Type B pancreatic cell (in vitro differentiated cells): ENCODE data around the gene CDC25A. TPM values are rescaled to one million over a fixed set of nuclear protein-coding genes. Genes with fewer than 3 reads are reported as not detected.

ENCODE experiments used
- DNase-seq: peaks from one replicate; pipeline ENCODE4 v3.0.0; 2021; ENCODE audit warnings: mixed read lengths; ENCODE audit not compliant: unreplicated experiment; ENCODE audit errors: extremely low spot score
- H3K27ac Mint-ChIP-seq: 2 replicates; pipeline ENCODE4 v1.8.0; 2021; ENCODE audit warnings: mild to moderate bottlenecking, mixed read lengths
- H3K27me3 Mint-ChIP-seq: 2 replicates; pipeline ENCODE4 v1.8.0; 2021; ENCODE audit warnings: mixed read lengths
- H3K36me3 Mint-ChIP-seq: 2 replicates; pipeline ENCODE4 v1.8.0; 2021; ENCODE audit warnings: mixed read lengths
- H3K4me1 Mint-ChIP-seq: one replicate; pipeline ENCODE4 v1.8.0; 2021; ENCODE audit warnings: mixed read lengths; ENCODE audit not compliant: unreplicated experiment
- H3K4me3 Mint-ChIP-seq: 2 replicates; pipeline ENCODE4 v1.8.0; 2021; ENCODE audit warnings: mild to moderate bottlenecking, mixed read lengths
- H3K9me3 Mint-ChIP-seq: 2 replicates; pipeline ENCODE4 v1.8.0; 2021; ENCODE audit warnings: mixed read lengths
- total RNA-seq: library from RNA; stranded (reverse); gene quantifications from 2 replicates; pipeline ENCODE4 v1.2.1, GENCODE V29; 2021; ENCODE audit warnings: low replicate concordance
- TF ChIP-seq, protein P1 (sequence below): fragments of 200-600 bp; sonication (generic); conservative IDR thresholded peaks from 2 replicates; pipeline ENCODE4 v1.5.0; 2021; ENCODE audit warnings: antibody characterized with exemption, mild to moderate bottlenecking

Gene CDC25A
- total RNA-seq, 1 donor from 2014 or later: 28.0 TPM

DNA sequence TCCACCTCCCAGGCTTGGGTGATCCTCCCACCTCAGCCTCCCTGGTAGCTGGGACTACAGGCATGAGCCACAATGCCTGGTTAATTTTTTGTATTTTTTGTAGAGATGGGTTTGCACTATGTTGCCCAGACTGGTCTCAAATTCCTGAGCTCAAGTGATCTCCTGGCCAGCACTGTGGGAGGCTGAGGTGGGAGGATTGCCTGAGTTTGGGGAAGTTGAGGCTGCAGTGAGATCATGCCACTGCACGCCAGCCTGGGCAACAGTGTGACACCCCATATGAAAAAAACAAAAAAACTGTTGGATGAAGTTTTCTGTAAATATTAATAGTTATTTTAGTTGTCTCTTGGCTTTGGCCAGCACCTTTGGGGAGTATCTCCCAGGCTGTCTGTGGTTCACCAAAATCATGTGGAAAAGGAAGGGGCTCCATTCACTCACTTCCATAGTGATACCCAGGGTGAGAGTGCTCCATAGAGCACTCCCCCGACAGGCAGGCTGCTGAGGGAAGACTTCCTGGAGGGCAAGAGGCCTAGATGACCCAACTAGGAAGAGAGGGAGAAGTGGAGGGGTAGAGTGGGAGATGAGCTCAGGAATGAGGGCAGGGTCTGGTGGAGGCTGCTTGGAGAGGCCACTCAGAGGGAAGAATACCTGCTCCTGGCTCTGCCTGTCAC lies 47.1 kb downstream of the CDC25A start:
- TF ChIP-seq, protein P1, sequence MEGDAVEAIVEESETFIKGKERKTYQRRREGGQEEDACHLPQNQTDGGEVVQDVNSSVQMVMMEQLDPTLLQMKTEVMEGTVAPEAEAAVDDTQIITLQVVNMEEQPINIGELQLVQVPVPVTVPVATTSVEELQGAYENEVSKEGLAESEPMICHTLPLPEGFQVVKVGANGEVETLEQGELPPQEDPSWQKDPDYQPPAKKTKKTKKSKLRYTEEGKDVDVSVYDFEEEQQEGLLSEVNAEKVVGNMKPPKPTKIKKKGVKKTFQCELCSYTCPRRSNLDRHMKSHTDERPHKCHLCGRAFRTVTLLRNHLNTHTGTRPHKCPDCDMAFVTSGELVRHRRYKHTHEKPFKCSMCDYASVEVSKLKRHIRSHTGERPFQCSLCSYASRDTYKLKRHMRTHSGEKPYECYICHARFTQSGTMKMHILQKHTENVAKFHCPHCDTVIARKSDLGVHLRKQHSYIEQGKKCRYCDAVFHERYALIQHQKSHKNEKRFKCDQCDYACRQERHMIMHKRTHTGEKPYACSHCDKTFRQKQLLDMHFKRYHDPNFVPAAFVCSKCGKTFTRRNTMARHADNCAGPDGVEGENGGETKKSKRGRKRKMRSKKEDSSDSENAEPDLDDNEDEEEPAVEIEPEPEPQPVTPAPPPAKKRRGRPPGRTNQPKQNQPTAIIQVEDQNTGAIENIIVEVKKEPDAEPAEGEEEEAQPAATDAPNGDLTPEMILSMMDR: no peak
- H3K9me3 Mint-ChIP-seq: no peaks in the 10 kb centered on the region
- DNase-seq: no peak
- no peak overlapping the region for H3K4me3 Mint-ChIP-seq
- H3K36me3 Mint-ChIP-seq: no peaks in the 10 kb centered on the region
- H3K27me3 Mint-ChIP-seq: no peaks in the 10 kb centered on the region
- peaks cover 3% of the 10 kb centered on the region for H3K4me1 Mint-ChIP-seq
- H3K27ac Mint-ChIP-seq: no peak overlapping the region

DNA sequence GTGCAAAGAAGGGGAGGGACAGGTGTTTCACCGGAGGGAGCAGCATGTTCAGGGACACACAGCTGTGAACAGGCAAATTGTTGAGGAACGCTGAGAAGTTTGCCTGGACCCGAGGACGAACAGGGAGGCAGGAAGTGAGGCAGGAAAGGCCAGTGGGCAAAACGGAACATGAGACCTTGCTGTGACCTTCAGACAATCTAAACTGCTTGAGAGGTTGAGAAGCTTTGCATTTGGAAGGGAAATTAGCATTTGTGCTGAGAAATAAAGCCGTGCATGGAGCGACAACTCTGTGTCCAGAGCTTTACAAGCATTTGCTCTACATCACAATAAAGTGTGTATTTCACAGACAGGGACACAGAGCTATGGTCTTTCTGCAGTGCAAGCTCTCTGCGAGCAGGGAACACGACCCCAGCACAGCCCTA lies 47.9 kb downstream of the CDC25A start:
- no peak overlapping the region for H3K4me3 Mint-ChIP-seq
- H3K27me3 Mint-ChIP-seq: no peaks in the 10 kb centered on the region
- no peak for DNase-seq
- H3K9me3 Mint-ChIP-seq: no peaks in the 10 kb centered on the region
- H3K36me3 Mint-ChIP-seq: no peaks in the 10 kb centered on the region
- TF ChIP-seq, protein P1: no peak
- peaks cover 3% of the 10 kb centered on the region for H3K4me1 Mint-ChIP-seq
- H3K27ac Mint-ChIP-seq: no peak overlapping the region

DNA sequence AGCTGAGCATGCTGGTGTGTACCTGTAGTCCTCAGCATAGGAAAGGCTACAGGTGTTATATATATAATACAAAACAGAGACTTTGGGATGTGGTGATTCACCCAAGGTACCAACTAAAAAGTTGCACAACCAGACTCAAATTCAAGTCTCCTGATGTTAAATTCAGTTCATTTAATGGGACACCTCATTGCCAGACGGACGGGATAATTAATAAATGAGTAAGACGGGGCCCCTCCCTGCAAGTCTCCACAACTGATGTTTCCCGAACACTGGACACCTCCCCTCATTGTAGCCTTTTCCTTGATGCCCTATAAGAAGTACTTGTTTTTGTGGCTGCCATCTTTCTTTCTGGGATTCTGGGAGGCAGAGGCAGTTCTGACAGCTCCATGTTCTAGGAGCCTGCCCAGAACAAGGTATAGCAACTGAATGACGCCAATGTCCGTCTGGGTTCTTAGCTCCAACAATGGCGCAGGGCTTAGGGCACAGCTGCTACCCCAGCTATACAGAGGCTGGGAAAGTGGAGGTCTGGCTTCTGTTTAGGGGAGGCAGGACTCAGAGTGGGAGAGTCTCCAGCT lies 50.7 kb downstream of the CDC25A start:
- DNase-seq: no peak
- H3K4me3 Mint-ChIP-seq: no peak overlapping the region
- TF ChIP-seq, protein P1: no peak
- no peaks in the 10 kb centered on the region for H3K9me3 Mint-ChIP-seq
- H3K4me1 Mint-ChIP-seq: peaks cover 3% of the 10 kb centered on the region
- H3K27ac Mint-ChIP-seq: no peak overlapping the region
- no peaks in the 10 kb centered on the region for H3K27me3 Mint-ChIP-seq
- H3K36me3 Mint-ChIP-seq: no peaks in the 10 kb centered on the region

DNA sequence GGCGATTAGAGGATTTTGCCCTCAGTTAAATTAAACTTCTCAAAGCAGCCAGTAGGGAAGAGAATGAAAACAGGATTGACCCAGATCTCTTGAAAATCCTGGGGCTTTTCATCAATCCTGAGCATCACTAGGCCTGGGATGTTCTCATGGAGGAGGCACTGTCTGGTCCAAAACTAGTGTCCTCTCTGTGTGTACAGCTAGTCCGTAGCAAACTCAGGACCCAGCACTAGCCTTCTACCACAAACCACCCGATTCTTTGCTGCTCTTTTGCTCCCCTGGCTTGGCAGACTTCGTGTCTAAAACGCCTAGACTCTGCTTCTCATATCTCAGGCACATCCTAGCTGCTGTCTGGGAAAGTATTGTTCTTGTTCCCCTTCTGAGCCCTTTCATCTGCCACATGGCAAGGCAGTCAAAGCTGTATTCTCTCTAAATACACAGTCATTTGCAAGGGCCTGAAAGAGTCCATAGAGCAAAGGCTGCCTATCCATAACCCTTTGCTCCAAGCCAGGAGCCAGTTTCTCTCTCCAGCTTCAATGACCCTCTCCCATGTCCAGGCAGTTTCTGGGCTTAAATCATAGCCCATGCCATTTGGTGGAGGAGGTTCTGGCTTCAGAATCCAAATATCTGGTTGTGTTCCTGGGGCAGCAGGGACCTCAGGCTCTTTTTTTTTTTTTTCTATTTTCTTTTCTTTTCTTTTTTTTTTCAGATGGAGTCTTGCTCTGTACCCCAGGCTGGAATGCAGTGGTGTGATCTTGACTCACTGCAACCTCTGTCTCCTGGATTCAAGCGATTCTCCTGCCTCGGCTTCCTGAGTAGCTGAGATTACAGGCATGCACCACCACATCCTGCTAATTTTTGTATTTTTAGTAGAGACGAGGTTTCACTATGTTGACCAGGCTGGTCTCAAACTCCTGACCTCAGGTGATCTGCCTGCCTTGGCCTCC lies 52.4 kb downstream of the CDC25A start:
- Mint-ChIP-seq H3K27me3 (no peaks in the 10 kb centered on the region), H3K27ac (no peak overlapping the region), H3K36me3 (no peaks in the 10 kb centered on the region), H3K4me1 (peaks cover 7% of the 10 kb centered on the region), H3K9me3 (no peaks in the 10 kb centered on the region), H3K4me3 (no peak overlapping the region)
- no peak for DNase-seq
- TF ChIP-seq, protein P1: no peak

DNA sequence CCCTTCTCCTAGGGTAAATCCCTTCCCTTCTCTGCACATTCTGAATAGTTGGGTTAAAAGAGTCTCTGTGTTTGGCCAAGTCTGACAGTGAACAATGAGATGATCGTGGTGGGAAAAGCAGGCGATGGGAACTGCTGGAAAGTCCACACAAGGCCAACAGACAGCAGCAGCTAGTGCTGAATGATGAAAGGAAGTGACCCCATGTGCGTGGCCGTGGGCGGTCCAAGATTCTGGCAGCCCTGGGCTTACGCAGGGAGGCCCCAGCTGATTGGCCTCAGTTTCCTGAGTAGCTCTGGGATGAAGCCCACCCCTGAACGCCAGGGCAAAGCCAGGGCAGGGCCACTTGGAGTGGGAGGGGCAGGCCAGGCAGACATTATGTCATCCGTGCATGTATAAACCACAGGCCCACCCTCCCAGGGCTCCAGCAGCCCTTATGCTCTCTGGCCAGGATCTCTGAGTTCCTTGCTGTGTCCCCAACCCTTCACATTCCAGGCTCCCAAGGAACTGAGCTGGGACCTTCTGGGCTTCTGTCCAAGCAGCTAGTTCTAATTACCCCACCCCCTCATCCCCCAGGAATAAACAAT lies 57.8 kb downstream of the CDC25A start:
- Mint-ChIP-seq H3K27me3 (no peaks in the 10 kb centered on the region), H3K4me1 (peaks cover 19% of the 10 kb centered on the region), H3K36me3 (no peaks in the 10 kb centered on the region), H3K4me3 (no peak overlapping the region), H3K9me3 (no peaks in the 10 kb centered on the region), H3K27ac (no peak overlapping the region)
- TF ChIP-seq, protein P1: no peak
- peak; percentile 73 for DNase-seq
